Kidney tubule cell (primary cell): ENCODE results near the gene SLC17A3.

Experiments
- DNase-seq: peaks from one replicate; pipeline ENCODE4 v3.0.0-alpha.2; 2018; ENCODE audit warnings: low spot score

Gene SLC17A3

DNA sequence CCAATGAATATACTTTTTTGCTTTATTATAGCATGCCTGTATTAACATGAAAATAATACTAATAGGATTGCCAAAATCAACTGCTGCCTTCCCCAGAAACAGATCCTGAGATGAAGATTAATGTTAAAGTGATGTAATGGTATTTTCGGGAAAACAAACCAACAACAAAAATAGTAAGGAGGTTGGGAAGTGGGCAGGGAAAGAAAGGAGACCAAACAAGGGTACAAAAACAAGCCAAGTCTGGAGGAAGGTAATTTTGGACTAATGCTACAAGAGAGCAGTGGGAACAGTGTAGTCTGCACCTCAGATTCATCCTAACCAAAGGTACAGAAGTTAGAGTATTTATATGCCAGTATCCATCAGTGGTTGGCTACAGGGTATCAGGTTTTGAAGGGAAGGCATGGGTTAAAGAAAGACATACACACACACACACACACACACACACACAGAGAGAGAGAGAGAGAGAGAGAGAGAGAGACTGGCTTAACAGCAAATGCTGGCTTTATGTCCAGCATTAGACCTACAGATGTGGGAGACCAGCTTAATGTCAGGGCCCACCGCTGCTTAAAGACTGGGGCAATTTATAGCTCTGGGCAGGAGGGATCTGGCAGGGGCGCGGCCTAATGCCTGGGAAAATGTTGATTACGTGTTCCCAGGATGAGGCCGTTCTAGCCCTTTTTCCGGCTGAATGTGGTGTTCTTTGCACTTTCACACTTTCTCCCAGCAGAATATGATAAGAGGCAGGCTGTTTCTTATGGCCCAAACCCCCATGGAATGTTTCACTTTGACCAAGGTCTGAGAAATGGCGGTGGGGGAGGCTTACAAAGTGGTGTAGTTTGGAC, 38.4 kb downstream of the SLC17A3 start:
- DNase-seq = no peak

GRCh38 chr6:25834950-25835349, 39.1 kb downstream of the SLC17A3 start:
- DNase-seq = no peak

- no peak for DNase-seq
Observed at GRCh38 chr6:25833136-25833535, 40.9 kb downstream of the SLC17A3 start.

- DNase-seq = no peak
Observed at GRCh38 chr6:25832670-25833069, 41.4 kb downstream of the SLC17A3 start.

DNA sequence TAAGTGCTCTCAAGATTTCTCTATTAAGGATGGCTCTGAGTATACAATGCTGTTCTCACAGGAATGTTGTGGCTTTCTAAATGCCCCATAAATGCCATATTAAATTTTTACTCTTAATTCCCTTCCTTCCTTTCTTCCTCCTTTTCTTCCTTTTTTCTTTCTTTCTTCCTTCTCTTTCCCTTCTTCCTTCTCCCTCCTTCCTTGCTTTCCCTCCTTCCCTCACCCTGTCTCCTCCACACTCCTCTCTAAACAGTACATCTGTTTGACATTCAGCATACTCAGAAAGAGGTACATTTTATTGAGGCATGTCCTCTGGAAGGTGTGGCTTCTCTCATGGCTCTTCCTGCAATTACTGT, 41.8 kb downstream of the SLC17A3 start:
- DNase-seq = no peak

DNA sequence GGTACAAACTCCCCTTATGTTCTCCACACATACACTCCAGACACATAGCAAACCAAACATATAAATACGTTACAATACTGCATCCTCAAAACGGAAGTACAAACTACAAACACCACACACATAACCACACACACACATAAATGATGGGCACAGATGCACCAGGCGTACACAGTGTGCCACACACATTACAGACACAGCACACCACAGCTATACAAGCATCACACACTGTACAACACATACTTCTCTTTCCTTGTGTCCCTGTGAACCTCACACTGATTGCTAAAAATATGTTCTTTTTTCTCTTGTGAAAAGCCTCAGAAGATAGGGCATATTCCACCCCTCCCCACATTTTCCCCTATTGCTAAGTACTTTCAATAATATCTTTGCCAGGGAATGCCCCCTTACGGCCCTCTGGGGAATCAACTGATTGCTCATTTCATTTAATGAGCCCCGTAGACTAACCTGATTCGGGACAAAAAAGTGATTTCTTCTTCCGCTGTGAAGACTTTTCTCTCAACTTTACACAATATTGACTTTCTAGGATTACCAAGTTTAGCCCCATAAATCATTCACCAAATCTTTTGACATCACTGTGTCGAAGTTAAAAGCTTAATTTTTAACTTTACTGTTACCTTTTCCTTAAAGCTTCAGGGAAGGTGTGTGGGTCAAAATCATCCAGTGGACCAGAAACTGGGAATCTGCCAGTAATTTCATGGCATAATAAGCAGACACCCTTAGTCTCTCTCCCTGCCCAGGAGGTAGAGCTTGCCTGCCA, 42.3 kb downstream of the SLC17A3 start, which contains the start of gene SLC17A1:
SLC17A1 (minus strand) TSS at position 521 of the 775 bp plus-strand sequence. CDS start 1,495 bp downstream, outside the sequence.
- DNase-seq = peak; percentile 87

DNA sequence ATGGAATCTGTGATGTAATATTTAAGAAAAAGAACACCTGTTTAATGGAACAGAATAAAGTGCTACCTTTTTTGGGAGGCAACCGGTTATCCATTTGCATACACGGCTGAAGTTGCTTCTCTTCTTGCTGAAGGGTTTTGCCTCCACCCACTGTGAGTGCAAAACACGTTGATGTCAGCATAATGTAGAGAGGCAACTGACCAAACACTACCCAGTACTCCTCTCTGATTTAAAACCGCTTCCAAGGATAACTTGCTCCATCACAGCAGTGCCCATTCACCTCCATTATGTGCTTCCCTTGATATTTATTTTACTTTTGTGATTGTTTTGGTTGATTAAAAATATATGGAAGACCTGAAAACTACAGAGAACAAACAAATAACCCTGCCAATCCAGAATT, 43.6 kb downstream of the SLC17A3 start:
- DNase-seq = peak; percentile 15

GRCh38 chr6:25829375-25829774, 44.7 kb downstream of the SLC17A3 start:
- no peak for DNase-seq

- no peak for DNase-seq
Observed at GRCh38 chr6:25821341-25821740, 52.7 kb downstream of the SLC17A3 start.

DNA sequence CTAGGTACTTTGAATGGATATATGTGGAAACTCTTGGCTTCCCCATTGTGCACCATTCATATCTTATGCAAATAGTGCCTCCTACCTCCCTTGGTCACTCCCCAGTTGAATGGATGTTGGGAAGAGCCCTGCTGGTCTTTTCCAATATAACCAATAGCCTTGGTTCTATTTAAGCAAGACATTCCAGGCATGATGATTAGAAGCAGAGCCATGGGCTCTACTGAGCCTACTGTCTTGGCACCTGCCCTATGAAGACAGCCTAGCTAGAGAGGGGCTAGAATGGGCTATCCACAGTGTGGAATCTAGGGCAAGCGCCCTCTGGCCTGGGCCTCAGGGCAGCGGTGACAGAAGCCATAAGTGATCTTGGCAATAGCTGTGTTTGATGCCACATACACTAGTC, 57.8 kb downstream of the SLC17A3 start:
- DNase-seq = no peak

GRCh38 chr6:25815194-25815593, 58.8 kb downstream of the SLC17A3 start:
- no peak for DNase-seq

GRCh38 chr6:25804804-25805203, 69.2 kb downstream of the SLC17A3 start:
- no peak for DNase-seq

DNA sequence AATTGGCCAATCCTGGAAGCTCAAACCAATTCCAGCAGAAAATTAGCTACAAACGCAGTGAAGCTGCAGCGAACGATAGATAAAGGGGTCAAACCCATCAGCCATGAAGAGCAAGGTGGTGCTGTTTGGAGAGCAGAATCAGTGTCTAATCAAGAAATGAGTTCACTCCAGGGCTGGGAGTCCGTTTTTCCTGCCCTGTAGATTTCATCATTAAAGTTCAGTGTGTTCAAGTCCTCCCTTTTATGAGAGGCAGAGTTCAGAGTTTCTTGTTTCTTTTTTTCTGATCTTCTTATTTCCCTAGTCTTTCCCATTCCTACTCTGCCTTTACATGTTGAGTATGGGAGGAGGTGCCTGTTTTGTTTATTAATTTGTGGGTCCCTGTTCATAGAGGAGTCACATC, 72.6 kb downstream of the SLC17A3 start:
- DNase-seq = no peak
